TTC549 (cell line): ENCODE results near the gene LCE1A.

ENCODE experiments used
- FAIRE-seq: peaks from 2 replicates; lab custom pipeline; 2012; peaks lifted over from hg19 to GRCh38; lab: Jason Lieb, UNC

The LCE1A gene, protein sequence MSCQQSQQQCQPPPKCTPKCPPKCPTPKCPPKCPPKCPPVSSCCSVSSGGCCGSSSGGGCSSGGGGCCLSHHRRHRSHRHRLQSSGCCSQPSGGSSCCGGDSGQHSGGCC

DNA sequence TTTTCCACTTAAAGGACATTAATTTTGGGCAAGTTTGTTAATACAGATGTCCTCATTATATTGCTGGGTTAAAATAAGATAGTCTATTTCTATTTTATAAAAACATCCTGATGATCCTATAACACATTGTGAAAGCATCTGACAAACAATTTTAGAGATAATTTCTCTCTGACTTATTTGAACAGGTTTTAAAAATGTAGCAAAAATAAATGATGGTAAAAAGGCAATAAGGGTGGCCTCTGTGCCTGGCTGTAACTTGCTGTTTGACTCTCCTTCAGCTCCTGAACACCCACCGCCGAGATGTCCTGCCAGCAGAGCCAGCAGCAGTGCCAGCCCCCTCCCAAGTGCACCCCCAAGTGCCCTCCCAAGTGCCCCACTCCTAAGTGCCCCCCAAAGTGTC lies at the start of gene LCE1A:
Gene LCE1A, plus strand, starts transcription at position 301 of the 400 bp plus-strand sequence. Its CDS starts 0 bp downstream, at position 301.
- FAIRE-seq = no peak

DNA sequence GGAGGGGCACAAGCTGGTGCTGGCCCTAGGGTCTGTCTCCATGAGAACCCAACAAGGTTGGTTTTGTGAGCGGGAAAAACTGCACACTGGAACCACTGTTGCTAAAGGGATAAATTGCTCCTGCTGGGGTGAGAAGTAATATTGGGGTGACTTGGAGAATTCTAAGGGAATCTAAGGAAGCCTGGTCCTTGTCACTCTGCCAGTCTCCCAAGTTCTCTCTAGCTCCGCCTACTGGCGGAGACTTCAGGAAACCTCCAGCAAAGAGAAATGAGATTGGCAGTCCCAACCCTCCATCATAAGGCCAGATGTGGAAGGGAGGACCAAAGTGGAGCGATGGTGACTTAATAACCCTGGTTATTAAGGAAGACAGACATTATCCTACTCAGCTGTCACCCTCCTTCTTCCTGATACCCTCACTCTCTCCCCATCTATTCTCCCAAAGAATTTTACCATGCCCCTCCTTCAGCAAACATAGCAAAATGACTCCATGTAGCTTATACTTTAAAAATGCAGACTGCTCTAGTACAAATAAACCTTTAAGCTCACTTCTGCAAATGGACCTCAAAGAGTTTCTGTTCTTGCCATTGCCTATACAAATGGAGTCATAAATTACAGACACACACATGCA lies 49.6 kb upstream of the LCE1A start:
- no peak for FAIRE-seq

DNA sequence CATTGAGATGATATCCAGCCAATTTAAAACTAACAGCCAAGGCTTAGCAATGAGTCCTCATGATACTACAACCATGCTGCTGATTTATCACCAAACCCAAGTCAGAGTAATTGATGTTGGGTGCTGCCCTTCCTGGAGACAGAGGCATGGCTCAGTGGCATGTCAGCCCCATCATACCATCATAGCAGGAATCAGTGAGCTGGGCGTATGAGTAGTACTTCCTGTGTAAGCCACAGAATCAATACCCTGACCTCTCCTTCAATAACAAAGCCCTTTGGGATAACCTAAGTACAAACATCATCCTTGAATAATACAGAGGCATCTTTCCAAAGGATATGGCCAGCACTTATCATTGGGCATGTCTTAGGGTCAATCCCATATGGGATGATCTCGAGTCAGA lies 44.2 kb upstream of the LCE1A start:
- FAIRE-seq = no peak

DNA sequence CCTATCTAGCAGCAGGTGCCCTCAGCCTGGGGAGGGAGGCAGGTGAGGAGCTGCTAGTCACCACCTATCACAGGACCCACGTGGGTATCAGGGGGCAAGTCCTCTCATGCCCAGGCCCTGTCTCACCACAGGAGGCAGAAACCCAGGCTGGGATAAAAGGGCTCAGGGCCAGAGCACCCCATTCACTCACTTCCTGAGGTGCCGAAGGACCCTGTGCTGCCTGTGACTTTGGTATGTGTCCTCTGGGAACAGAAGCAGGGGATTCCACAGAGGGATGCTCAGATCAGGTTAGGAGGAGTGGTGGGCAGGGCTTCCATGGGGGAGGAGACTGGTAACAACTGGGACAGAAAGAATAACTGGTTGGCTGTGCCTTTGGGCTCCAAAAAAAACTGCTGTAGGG lies 41.2 kb upstream of the LCE1A start, which contains the start of gene LCE1E:
Gene LCE1E, plus strand, starts transcription at position 181 of the 400 bp plus-strand sequence. CDS start 1,043 bp downstream, outside the sequence.
- FAIRE-seq = no peak

DNA sequence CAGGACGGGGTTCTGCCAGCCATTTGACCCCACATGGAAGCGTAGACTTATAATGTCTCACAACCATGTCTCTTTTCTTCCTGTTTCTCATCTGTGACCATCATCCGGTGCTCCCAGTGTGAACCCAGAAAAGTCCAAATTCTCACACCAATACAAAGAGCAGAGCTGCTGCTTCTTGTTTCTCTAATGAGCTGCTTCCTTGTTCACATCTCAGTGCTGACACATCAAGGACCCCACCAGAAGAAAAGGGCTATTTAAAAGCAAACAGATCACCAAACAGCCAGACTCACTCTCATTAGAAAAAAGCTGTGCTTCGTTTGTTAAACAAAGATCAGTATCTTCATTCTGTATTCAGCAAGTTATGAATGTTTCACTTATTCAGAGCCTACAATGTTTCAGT lies 31.6 kb upstream of the LCE1A start:
- no peak for FAIRE-seq

DNA sequence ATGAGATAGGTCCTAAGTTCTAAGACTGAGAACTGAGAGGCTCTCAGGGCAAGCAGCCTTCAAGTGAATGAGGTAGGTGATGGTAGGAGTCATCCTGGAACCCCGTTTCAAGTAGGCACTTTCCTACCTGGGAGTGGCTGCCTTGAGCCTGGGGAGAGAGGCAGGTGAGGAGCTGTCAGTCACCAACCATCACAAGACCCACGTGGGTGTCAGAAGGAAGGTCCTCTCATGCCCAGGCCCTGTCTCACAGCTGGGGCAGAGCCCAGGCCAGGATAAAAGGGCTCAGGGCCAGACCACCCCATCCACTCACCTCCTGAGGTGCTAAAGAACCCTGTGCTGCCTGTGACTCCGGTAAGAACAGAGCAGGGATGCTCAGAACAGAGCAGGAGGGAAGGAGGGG lies 30.9 kb upstream of the LCE1A start, which contains the start of gene LCE1D:
Gene LCE1D, plus strand, starts transcription at position 301 of the 400 bp plus-strand sequence. CDS start 1,074 bp downstream, outside the sequence.
- no peak for FAIRE-seq

DNA sequence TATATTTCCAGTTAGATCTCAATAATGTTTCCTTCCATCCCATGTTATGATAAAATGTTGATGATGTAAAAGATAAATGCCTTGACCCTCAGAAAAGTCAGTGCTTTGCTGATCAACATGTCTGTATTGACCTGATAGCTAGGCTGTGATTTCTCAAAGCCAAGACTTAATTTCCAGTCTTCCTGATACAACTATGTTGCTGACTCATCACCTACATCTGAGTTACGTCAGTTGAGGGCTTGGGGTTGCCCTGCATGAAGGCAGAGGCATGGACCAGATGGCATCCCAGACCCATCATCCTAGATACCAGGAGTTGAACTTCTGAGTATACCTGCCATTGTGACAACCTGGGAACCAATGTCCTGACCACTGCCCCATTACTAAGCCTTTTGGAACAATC lies 25.9 kb upstream of the LCE1A start:
- no peak for FAIRE-seq

DNA sequence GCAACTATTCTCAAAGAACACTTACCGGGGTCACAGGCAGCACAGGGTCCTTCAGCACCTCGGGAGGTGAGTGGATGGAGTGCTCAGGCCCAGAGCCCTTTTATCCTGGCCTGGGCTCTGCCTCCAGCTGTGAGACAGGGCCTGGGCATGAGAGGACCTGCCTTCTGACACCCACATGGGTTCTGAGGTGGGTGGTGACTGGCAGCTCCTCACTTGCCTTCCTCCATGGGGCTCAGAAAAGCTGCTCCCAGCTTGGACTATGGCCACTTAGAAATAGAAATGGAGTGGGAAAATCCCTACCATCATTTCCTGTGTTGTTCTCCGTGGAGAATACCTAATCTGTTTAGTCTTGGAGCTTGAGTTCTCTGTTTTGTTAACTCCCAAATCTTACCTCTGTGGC lies 20.7 kb upstream of the LCE1A start, which contains the start of gene LCE1C:
Gene LCE1C, minus strand, starts transcription at position 76 of the 400 bp plus-strand sequence. CDS start 1,173 bp downstream, outside the sequence.
- FAIRE-seq = no peak

DNA sequence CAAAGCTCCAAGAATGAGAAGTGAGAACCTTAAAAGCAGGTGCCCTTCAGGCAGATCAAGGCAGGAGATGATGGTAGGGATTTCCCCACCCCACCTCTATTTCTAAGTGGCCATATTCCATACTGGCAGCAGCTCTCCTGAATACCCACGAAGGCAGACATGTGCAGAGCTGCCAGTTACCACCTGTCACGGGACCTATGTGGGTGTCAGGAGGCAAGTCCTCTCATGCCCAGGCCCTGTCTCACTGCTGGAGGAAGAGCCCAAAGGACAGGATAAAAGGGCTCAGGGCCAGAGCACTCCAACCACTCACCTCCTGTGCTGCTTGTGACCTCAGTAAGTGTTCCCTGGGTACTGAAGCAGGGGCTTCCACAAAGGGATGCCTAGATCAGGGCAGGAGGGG lies 16.2 kb upstream of the LCE1A start:
- no peak for FAIRE-seq

DNA sequence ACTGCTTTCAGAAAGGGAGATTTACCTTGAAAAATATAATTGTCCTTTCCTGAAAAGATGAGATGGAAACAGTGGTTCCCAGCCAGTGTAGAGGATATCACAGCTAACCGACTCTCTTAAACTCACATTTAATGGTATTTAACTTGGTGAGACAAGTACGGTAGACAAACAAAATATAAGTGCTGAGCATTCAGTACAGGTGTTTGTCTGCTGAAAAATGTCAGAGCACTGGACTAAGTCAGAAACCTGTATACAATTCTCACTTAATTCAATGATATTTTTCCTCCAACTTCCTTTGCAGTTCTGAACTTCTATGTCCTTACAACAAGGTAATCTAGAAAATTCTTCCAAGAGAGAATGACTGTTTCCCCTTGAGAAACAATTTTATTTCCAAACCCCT lies 15.6 kb upstream of the LCE1A start, which contains the start of gene LCE1B:
Gene LCE1B, plus strand, starts transcription at position 301 of the 400 bp plus-strand sequence. CDS start 476 bp downstream, outside the sequence.
- no peak for FAIRE-seq

DNA sequence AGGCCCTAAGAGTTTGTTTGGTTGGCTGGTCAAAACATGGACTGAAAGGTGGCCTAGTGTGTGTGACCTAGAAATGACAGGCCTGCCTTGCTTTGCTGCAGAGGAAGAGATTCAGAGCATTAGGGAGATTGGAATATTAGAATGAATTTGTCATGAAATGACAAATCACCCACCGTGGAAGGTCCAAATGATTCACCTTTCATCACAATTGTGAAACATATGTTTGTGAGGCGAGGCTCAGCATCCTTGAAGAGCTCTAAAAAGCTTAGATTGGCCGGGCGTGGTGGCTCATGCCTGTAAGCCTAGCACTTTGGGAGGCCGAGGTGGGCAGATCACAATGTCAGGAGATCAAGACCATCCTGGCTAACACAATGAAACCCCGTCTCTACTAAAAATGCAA lies 10.0 kb upstream of the LCE1A start:
- FAIRE-seq = no peak

DNA sequence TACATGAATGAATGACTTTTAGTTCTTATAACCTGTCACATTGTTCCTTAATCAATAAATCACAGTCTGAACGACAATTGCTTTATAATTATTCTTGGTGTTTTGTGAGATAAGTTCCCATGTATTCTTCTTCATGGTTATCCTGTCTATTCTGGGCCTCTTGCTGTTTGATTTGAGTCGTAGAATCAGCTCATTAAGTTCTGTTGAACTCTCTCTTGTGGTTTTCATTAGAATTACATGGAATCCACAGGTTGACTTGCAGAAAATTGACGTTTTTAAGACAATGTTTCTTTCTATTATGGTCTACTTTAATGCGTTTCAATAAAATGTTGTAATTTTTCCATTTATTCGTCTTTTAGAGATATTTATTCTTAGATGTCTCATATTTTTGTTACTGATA lies 4.0 kb upstream of the LCE1A start:
- FAIRE-seq = no peak

DNA sequence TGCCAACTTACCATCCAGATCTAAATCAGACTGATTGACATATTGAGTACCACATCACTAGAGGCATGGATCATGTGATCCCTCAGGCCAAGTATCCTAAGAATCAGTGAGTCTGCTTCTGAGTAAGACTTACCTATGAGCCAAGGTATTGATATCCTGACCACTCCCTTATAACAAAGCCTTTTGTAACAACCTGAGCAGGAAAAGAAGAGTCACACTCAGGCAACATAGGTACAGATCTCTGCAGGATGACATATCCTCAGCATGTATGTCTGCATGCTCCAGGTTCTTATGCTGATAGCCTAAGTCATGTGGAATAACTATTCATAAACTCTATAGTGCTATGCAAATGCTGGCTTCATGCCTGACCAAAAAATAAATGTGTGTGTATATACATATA lies 2.3 kb upstream of the LCE1A start:
- FAIRE-seq = no peak

DNA sequence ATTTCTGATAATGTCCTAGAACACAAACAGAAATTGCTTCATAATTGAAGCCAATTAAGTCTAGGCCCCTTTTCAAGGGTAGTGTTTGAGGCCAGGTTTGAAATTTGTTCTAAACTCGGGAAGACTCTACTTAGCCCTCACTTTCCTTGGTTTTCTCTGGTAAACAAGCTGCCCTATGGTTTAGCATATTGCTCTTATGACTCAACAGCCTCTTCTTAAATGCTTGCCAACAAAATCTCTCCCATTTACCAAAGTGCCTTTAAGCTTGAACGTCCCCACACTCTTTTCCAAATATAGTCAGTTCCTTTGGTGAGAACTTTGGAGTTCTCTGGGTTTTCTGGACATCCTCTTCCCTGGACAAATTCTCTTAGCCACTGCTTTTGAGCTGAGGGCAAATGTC lies 9.6 kb downstream of the LCE1A start:
- FAIRE-seq = no peak

DNA sequence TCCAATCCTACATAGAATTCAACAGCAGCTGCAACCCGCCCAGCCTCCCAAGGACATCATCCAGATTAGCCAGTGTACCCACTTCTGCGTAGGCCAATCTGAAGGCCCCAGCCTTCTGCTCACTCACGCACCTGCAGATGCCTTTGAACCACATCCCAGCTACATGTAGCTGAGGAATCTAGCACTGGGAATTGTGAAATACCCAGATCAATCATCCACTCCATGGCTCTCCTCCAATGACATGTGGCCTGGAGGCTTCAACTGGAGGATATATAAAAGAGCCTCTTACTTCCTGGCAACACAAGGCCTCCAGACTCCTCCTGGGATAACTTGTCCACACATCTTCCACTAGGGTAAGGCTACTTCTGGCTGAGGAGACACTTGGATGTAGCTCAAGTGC lies 15.3 kb downstream of the LCE1A start, which contains the start of gene LCE6A:
Gene LCE6A, plus strand, starts transcription at position 301 of the 400 bp plus-strand sequence. CDS start 665 bp downstream, outside the sequence.
- FAIRE-seq = no peak

DNA sequence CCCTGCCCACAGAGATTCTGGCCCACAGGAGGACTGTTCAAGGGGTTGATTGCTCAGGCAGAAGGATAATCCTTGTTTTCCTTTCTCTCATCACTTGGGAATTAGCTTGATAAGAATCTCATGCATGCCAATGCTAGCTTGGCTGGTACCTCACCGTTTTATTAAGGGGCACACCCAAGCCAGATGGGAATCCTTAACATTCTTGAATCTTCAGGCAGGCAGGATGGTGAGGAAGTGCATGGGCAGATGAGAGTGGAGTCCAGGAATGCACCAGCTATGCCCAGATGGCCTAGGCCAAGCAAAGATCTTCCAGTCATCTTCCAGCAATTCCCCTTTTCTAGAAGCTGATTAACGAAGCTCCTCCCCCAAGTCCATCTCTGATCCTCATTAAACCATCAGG lies 28.4 kb downstream of the LCE1A start:
- FAIRE-seq = no peak

DNA sequence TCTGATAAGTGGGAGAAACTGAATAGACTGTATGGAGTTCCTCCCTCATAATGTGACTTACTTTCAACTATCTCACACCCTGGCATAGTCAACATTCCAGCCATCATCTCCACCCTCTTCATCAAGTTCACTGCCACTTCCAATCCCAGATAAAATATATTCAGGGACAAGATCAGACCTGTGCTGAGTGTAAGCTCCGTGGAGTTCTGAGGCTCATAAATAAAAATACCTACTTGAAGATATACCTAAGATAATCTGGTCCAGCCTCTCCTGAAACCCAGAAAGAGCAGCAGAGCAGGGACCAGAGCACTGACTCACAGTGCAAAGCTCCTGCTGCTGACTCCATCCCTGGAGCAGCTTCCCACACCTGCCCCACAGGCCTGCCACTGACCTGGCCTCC lies 30.8 kb downstream of the LCE1A start:
- no peak for FAIRE-seq

DNA sequence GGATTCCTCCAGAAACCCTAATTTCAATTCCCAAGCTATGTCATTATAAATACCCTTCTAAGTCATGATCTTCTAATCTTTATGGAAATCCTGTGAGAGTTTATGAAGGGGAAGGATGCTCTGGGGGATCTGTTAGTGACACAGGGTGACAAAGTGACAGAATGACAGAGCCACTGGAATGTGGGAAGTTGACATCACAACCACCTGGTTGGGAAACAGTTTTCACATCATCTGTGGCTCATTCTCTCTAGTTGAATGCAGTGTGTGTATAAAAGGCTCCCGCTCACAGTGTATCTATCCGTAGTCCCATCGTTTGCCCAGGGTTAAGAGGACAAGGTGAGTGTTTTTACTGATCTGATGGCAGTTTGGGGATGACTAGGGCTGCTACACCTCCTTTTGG lies 32.4 kb downstream of the LCE1A start, which contains the start of gene LCE7A:
Gene LCE7A, plus strand, starts transcription at position 301 of the 400 bp plus-strand sequence. CDS start 702 bp downstream, outside the sequence.
- no peak for FAIRE-seq

DNA sequence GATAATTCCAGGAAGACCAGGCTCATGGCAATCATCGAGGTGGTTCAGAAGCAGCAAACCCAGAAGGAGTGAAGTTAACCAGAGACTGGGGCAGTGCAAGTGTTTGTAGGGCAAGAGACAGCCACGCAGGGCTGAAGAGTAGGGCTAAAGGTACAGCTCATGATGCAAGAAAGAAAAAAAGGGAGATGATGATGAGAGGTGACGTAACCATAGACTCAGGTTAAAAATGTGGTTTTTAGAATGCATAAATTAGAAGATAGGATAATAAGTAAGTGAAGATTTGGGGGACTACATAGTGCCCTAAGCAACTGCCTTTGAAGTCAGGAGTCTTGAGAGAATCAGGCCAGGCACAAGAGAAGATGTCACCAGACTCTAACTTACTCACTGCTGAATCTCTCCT lies 32.9 kb downstream of the LCE1A start:
- FAIRE-seq = no peak

DNA sequence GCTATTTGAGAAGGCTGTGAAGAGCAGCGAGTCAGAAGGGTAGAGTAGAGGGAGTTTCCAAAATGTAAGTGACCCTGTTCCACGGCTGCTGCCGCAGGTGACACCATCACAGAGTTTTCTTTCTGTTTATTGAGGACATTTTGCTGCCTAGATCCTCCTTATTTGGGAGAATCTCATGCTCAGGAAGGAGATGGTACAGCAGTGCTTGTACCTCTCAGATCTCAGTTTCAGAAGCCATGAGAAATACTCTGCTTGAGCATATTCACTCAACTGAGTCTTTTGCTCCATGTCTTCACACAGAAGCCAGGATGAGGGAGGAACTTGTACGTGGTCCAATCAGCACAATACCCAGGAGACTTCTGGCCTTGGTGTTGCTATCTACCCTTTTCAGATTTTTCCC lies 34.1 kb downstream of the LCE1A start:
- FAIRE-seq = no peak

DNA sequence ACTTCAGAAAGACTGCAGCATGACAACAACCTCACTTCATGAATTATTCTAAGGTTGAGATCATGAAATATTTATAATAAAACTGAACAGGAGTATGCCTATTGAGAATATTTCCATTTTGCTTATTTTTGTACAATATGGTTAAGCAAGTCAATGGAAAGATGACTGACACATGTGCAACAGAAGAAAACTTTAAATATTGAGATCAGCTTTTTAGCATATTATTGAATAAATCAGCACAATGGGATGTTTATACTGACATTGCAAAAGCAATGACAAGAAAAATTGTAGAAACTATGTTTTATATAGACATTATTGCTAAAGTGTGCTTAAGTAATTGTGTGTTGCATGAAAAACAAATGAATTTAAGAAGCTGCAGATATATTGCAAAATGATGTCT lies 37.2 kb downstream of the LCE1A start:
- no peak for FAIRE-seq

DNA sequence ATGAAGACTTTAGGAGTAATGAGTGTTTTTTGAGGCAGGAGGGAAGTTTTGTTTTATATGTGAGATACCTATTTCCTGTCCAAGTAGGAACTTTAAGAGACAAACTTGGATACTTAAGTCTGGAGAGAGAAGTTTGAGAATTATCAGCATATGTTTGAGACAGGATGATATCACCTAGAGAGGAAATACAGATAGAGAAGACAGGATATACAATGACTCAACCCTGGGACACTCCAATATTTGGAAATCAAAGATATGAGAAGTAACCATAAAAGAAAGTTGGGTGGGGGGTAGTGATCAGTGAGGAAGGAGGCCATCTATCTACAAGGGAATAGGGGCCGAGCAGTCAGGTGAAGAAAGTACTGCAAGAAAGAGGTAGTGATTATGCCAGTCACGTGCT lies 39.0 kb downstream of the LCE1A start:
- no peak for FAIRE-seq

DNA sequence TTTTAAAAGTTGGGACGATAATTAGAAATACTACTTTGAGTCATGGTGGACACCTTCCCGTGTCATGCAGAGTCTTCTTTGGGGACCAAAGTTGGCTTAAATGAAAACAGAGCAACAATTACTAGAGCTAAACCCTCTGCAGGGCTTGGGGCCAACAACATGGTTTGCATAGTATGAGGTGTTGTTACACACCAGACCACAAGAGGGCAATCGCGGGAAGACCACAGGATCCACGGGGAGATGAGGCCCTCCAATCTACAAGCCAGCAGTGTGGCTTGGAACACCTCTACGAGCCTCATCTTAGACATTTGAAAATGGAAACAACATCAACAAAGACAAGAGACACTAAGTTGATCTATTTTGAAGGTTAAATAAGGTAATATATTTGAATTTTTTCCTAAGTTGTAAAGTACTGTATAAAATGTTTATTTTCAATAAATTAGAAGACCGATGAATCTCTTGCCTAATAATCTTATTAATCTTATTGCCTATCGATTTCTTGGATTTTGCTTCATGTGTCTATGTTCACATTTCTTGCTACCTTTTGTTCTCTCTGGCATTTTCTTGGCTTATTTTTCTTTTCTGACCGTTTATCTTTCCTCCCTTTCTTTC lies 42.6 kb downstream of the LCE1A start:
- FAIRE-seq = peak; percentile 90
